NOMO-1 treated with dmso at 0.1 percent for 144 hours (cell line): ENCODE data around the gene U2SURP.
"Not testable (repeated sequence)": the region's sequence is repeated elsewhere in the genome, so short reads cannot be mapped to it uniquely, and the experiment has no call there.

ENCODE experiments used
- DNase-seq: peaks from one replicate; lab custom pipeline; 2025; ENCODE audit not compliant: unreplicated experiment; lab: John Stamatoyannopoulos, UW

Gene U2SURP

GRCh38 chr3:143011705-143012104 is 10.3 kb downstream of the U2SURP start:
- no peak for DNase-seq

GRCh38 chr3:143014921-143015320 is 13.6 kb downstream of the U2SURP start:
- DNase-seq = no peak

- no peak for DNase-seq
Observed at GRCh38 chr3:143016321-143016972, 15.1 kb downstream of the U2SURP start.

GRCh38 chr3:143024351-143024960 is 23.1 kb downstream of the U2SURP start:
- no peak for DNase-seq

GRCh38 chr3:143031327-143031726 is 30.0 kb downstream of the U2SURP start:
- DNase-seq = no peak

- DNase-seq = not testable (repeated sequence)
Observed at GRCh38 chr3:143031796-143032387, 30.5 kb downstream of the U2SURP start.

GRCh38 chr3:143035466-143036211 is 34.3 kb downstream of the U2SURP start:
- DNase-seq = no peak

GRCh38 chr3:143036557-143036956 is 35.2 kb downstream of the U2SURP start:
- DNase-seq = no peak

GRCh38 chr3:143037867-143038266 is 36.5 kb downstream of the U2SURP start:
- no peak for DNase-seq

GRCh38 chr3:143040261-143040879 is 39.0 kb downstream of the U2SURP start:
- DNase-seq = no peak

GRCh38 chr3:143041903-143042302 is 40.5 kb downstream of the U2SURP start:
- DNase-seq = no peak

GRCh38 chr3:143045639-143046038 is 44.3 kb downstream of the U2SURP start:
- DNase-seq = no peak

GRCh38 chr3:143046075-143046474 is 44.7 kb downstream of the U2SURP start:
- DNase-seq = not testable (repeated sequence)

GRCh38 chr3:143054011-143054410 is 52.6 kb downstream of the U2SURP start:
- DNase-seq = no peak

GRCh38 chr3:143056372-143056771 is 55.0 kb downstream of the U2SURP start:
- no peak for DNase-seq

- peak; percentile 57 for DNase-seq
Observed at GRCh38 chr3:143060906-143061305, 59.5 kb downstream of the U2SURP start.

- no peak for DNase-seq
Observed at GRCh38 chr3:143063018-143063417, 61.6 kb downstream of the U2SURP start.

- no peak for DNase-seq
Observed at GRCh38 chr3:143064777-143065176, 63.4 kb downstream of the U2SURP start.

- DNase-seq = no peak
Observed at GRCh38 chr3:143065364-143065763, 64.0 kb downstream of the U2SURP start.

- DNase-seq = no peak
Observed at GRCh38 chr3:143066033-143066432, 64.7 kb downstream of the U2SURP start.

GRCh38 chr3:143067201-143067600 is 65.8 kb downstream of the U2SURP start:
- DNase-seq = no peak
